ENCODE results near the gene ZNF599. TPM values are rescaled to one million over a fixed set of nuclear protein-coding genes. Genes with fewer than 3 reads are reported as not detected.

The ZNF599 gene
- 1 to 10 TPM; 2.5 to 5.0 (median 3.9) TPM for total RNA-seq

GRCh38 chr19:34772697-34773554, at the start of gene ZNF599:
ZNF599 (minus strand) TSS chr19:34773215; CDS start chr19:34772841, 374 bp downstream.
- Histone ChIP-seq H3K9me3 (no peaks in the 10 kb centered on the region), H3K36me3 (peaks cover 0 to 14% (median 0%) of the 10 kb centered on the region in 3 donors), H3K27me3 (no peaks in the 10 kb centered on the region), H3K27ac (peak within 1 kb of the TSS; percentile 59 to 77 (median 70)), H3K4me3 (peak within 1 kb of the TSS; percentile 59 to 89 (median 78)), H3K4me1 (peaks cover 0 to 10% (median 4%) of the 10 kb centered on the region in 4 donors)
- peak; percentile 87 to 96 (median 93) for DNase-seq
- TF ChIP-seq CTCF (IDR thresholded peaks at IDR 0.05) (no peak), POLR2A (IDR thresholded peaks at IDR 0.05) (peak; percentile 42 to 47)

- no peak for DNase-seq
- TF ChIP-seq CTCF (IDR thresholded peaks at IDR 0.05): no peak
These were observed 45.3 kb upstream of the ZNF599 start for GRCh38 chr19:34818270-34818669.

GRCh38 chr19:34816708-34817107, 43.7 kb upstream of the ZNF599 start:
- H3K27me3 ChIP-seq: no peaks in the 10 kb centered on the region

More at GRCh38 chr19:34818270-34818669, 45.3 kb upstream of the ZNF599 start:
- Histone ChIP-seq H3K36me3 (no peaks in the 10 kb centered on the region), H3K9me3 (no peaks in the 10 kb centered on the region), H3K27ac (no peak overlapping the region), H3K4me1 (no peaks in the 10 kb centered on the region), H3K27me3 (no peaks in the 10 kb centered on the region), H3K4me3 (no peak overlapping the region)

GRCh38 chr19:34808566-34808965, 35.6 kb upstream of the ZNF599 start:
- peaks cover 0 to 5% (median 0%) of the 10 kb centered on the region in 4 donors for H3K9me3 ChIP-seq
- H3K36me3 ChIP-seq: no peaks in the 10 kb centered on the region
- H3K27me3 ChIP-seq: no peaks in the 10 kb centered on the region
- no peak for TF ChIP-seq CTCF (IDR thresholded peaks at IDR 0.05)
- TF ChIP-seq POLR2A (IDR thresholded peaks at IDR 0.05): no peak
- H3K4me1 ChIP-seq: no peaks in the 10 kb centered on the region
- H3K27ac ChIP-seq: no peak overlapping the region
- DNase-seq: no peak
- H3K4me3 ChIP-seq: no peak overlapping the region

More at GRCh38 chr19:34816708-34817107, 43.7 kb upstream of the ZNF599 start:
- Histone ChIP-seq H3K36me3 (no peaks in the 10 kb centered on the region), H3K9me3 (no peaks in the 10 kb centered on the region), H3K4me3 (no peak overlapping the region), H3K27ac (no peak overlapping the region), H3K4me1 (no peaks in the 10 kb centered on the region)
- no peak for TF ChIP-seq POLR2A (IDR thresholded peaks at IDR 0.05)
- no peak for TF ChIP-seq CTCF (IDR thresholded peaks at IDR 0.05)
- DNase-seq: no peak

- H3K4me1 ChIP-seq: no peaks in the 10 kb centered on the region
- no peak overlapping the region for H3K27ac ChIP-seq
- H3K36me3 ChIP-seq: no peaks in the 10 kb centered on the region
- no peak overlapping the region for H3K4me3 ChIP-seq
- H3K9me3 ChIP-seq: peaks cover 0 to 5% (median 0%) of the 10 kb centered on the region in 4 donors
- DNase-seq: no peak
- no peak for TF ChIP-seq POLR2A (IDR thresholded peaks at IDR 0.05)
- no peak for TF ChIP-seq CTCF (IDR thresholded peaks at IDR 0.05)
- H3K27me3 ChIP-seq: no peaks in the 10 kb centered on the region
These were observed 34.2 kb upstream of the ZNF599 start for GRCh38 chr19:34806976-34807860.
